MM.1S (cell line): Measurements from ENCODE around the gene COL13A1.

Experiments used
- EZH2 ChIP-seq: fragments of 300-600 bp; sonication (generic); optimal IDR thresholded peaks from 2 replicates; pipeline ENCODE3; 2017; ENCODE audit warnings: low read depth, mild to moderate bottlenecking, antibody characterized with exemption, low read length, mixed read lengths
- EZH2phosphoT487 ChIP-seq: fragments of 300-600 bp; sonication (generic); IDR thresholded peaks from 2 replicates; pipeline ENCODE4 v1.6.1; 2018; ENCODE audit warnings: antibody characterized with exemption, low read length
- TF ChIP-seq, protein P1 (sequence below): fragments of 300-600 bp; sonication (generic); IDR thresholded peaks from 2 replicates; pipeline ENCODE4 v1.5.1; 2016; ENCODE audit warnings: antibody characterized with exemption, low read length, mixed read lengths

DNA sequence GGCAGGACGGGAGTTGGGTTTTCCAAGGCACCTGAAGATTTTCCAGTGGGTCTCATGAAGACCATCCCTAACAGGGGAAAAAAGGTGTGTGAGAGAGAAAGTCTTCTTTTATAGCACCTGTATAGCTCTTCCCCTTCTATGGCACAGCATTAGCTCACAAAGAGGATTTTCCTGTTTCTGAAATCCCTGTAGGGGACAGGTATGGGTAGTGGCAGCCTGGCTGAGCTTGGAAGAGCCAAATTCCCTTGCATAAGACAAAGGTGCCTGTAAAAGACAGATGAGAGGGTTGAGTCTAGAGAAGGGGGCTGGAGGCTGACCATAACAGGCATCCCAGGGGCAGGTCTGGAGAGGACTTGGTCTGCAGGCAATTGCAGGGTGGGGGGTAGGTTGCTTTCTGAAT lies 63.7 kb downstream of the COL13A1 start:
- TF ChIP-seq, protein P1, sequence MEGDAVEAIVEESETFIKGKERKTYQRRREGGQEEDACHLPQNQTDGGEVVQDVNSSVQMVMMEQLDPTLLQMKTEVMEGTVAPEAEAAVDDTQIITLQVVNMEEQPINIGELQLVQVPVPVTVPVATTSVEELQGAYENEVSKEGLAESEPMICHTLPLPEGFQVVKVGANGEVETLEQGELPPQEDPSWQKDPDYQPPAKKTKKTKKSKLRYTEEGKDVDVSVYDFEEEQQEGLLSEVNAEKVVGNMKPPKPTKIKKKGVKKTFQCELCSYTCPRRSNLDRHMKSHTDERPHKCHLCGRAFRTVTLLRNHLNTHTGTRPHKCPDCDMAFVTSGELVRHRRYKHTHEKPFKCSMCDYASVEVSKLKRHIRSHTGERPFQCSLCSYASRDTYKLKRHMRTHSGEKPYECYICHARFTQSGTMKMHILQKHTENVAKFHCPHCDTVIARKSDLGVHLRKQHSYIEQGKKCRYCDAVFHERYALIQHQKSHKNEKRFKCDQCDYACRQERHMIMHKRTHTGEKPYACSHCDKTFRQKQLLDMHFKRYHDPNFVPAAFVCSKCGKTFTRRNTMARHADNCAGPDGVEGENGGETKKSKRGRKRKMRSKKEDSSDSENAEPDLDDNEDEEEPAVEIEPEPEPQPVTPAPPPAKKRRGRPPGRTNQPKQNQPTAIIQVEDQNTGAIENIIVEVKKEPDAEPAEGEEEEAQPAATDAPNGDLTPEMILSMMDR, result no peak
- TF ChIP-seq EZH2 (no peak), EZH2phosphoT487 (no peak)
